ENCODE data around the gene HIF3A.
"Not testable (repeated sequence)": the region's sequence is repeated elsewhere in the genome, so short reads cannot be mapped to it uniquely, and the experiment has no call there.

HIF3A gene

GRCh38 chr19:46265217-46265828 is 31.5 kb upstream of the HIF3A start:
- no peaks in the 10 kb centered on the region for H3K9me3 Mint-ChIP-seq
- H3K4me3 Mint-ChIP-seq, result no peak overlapping the region
- peak; percentile 86 to 91 (median 88) for TF ChIP-seq CTCF (IDR thresholded peaks at IDR 0.05; ENCODE audit: unreplicated experiment in 3 of 3)
- H3K27ac Mint-ChIP-seq, result no peak overlapping the region
- no peaks in the 10 kb centered on the region for H3K4me1 Mint-ChIP-seq
- no peaks in the 10 kb centered on the region for H3K36me3 Mint-ChIP-seq (ENCODE audit: low read depth)
- peaks cover 47% of the 10 kb centered on the region for H3K27me3 Mint-ChIP-seq (ENCODE audit: low read depth)

- Mint-ChIP-seq H3K9me3 (no peaks in the 10 kb centered on the region), H3K27me3 (ENCODE audit: low read depth) (peaks cover 54% of the 10 kb centered on the region), H3K4me1 (peaks cover 4% of the 10 kb centered on the region), H3K4me3 (no peak overlapping the region), H3K36me3 (ENCODE audit: low read depth) (no peaks in the 10 kb centered on the region), H3K27ac (no peak overlapping the region)
- TF ChIP-seq CTCF (IDR thresholded peaks at IDR 0.05; ENCODE audit: unreplicated experiment in 3 of 3), result no peak
These were observed 27.7 kb upstream of the HIF3A start for GRCh38 chr19:46269101-46269500.

GRCh38 chr19:46270521-46271256 is 26.2 kb upstream of the HIF3A start:
- TF ChIP-seq CTCF (IDR thresholded peaks at IDR 0.05; ENCODE audit: unreplicated experiment in 3 of 3), result no peak
- Mint-ChIP-seq H3K27ac (peak overlapping the region in 1 of 3 experiments; percentile 11), H3K36me3 (ENCODE audit: low read depth) (no peaks in the 10 kb centered on the region), H3K27me3 (ENCODE audit: low read depth) (peaks cover 48% of the 10 kb centered on the region), H3K4me3 (no peak overlapping the region), H3K9me3 (no peaks in the 10 kb centered on the region), H3K4me1 (peaks cover 4% of the 10 kb centered on the region)

- peak overlapping the region in 2 of 3 experiments; percentile 73 to 75 for H3K27ac Mint-ChIP-seq
- H3K27me3 Mint-ChIP-seq (ENCODE audit: low read depth), result peaks cover 43% of the 10 kb centered on the region
- H3K4me3 Mint-ChIP-seq, result no peak overlapping the region
- no peaks in the 10 kb centered on the region for H3K36me3 Mint-ChIP-seq (ENCODE audit: low read depth)
- peaks cover 4% of the 10 kb centered on the region for H3K4me1 Mint-ChIP-seq
- no peaks in the 10 kb centered on the region for H3K9me3 Mint-ChIP-seq
- TF ChIP-seq CTCF (IDR thresholded peaks at IDR 0.05; ENCODE audit: unreplicated experiment in 3 of 3), result no peak
These were observed 25.2 kb upstream of the HIF3A start for GRCh38 chr19:46271481-46272197.

- H3K4me3 Mint-ChIP-seq; H3K27ac Mint-ChIP-seq; H3K9me3 Mint-ChIP-seq; H3K4me1 Mint-ChIP-seq; H3K36me3 Mint-ChIP-seq (ENCODE audit: low read depth): not testable (repeated sequence)
- peaks cover 33% of the 10 kb centered on the region for H3K27me3 Mint-ChIP-seq (ENCODE audit: low read depth)
These were observed 22.9 kb upstream of the HIF3A start for GRCh38 chr19:46273931-46274330.

GRCh38 chr19:46279177-46279576 is 17.7 kb upstream of the HIF3A start:
- Mint-ChIP-seq H3K4me1 (no peaks in the 10 kb centered on the region), H3K9me3 (no peaks in the 10 kb centered on the region), H3K36me3 (ENCODE audit: low read depth) (no peaks in the 10 kb centered on the region), H3K4me3 (no peak overlapping the region), H3K27ac (no peak overlapping the region), H3K27me3 (ENCODE audit: low read depth) (peaks cover 13% of the 10 kb centered on the region)
- TF ChIP-seq CTCF (IDR thresholded peaks at IDR 0.05; ENCODE audit: unreplicated experiment in 3 of 3), result no peak
